Measurements from ENCODE around the gene TTLL5.

DNA sequence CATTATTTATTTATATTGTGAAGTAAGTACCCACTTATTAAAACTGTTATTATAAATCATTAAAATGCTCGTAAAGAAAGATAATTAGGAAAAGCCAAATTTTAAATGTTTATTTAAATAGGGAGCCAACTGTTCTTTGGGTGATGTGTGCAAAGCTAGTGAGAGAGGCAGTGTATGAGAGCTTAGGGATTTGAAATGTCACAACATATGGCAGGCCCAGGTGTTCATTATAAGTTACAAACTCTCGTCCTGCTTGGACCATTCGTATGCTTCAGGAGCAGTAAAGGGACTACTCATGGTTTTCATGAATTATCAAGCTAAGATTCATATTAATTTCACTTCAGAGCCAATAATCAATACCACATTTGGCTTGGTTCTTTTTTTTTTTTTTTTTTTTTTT, 166.3 kb downstream of the TTLL5 start:
- TF ChIP-seq EZH2 (IDR thresholded peaks at IDR 0.05; ENCODE audit: borderline replicate concordance, low read length) (no peak), CTCF (conservative IDR thresholded peaks at IDR 0.05 in 1 of 2, IDR thresholded peaks at IDR 0.05 in 1 of 2; ENCODE audit: extremely low read depth in 1 of 2, insufficient read depth in 1 of 2, low read depth in 1 of 2, low read length in 2 of 2) (no peak)
